Mesodermal cell (in vitro differentiated cells): ENCODE data around the gene MVB12B.
A peak's percentile ranks its signal among the peaks of the same experiment; 100 is the strongest.

Source experiments
- H3K27ac ChIP-seq: 2 replicates; pipeline ENCODE4 v1.7.0; 2013; ENCODE audit warnings: mild to moderate bottlenecking, low read depth, low read length, moderate library complexity; ENCODE audit not compliant: severe bottlenecking
- H3K36me3 ChIP-seq: 2 replicates; pipeline ENCODE4 v1.7.1; 2013; ENCODE audit warnings: mild to moderate bottlenecking, low read length, moderate library complexity; ENCODE audit not compliant: control insufficient read depth, insufficient read depth
- H3K4me1 ChIP-seq: one replicate; pipeline ENCODE4 v1.7.1; 2013; ENCODE audit warnings: mild to moderate bottlenecking, low read length; ENCODE audit not compliant: insufficient read depth, control insufficient read depth, poor library complexity, severe bottlenecking
- H3K4me3 ChIP-seq: 2 replicates; pipeline ENCODE4 v1.7.0; 2013; ENCODE audit warnings: low read length, control low read depth, mild to moderate bottlenecking; ENCODE audit not compliant: insufficient read depth, poor library complexity, severe bottlenecking; ENCODE audit errors: extremely low read depth
- H3K9me3 ChIP-seq: 2 replicates; pipeline ENCODE4 v1.7.1; 2013; ENCODE audit warnings: mild to moderate bottlenecking, low read length, moderate library complexity; ENCODE audit not compliant: control insufficient read depth
- WGBS, 2 experiments: methylation state at CpG; one replicate each; pipeline ENCODE4 v1.1.5; 2013; ENCODE audit warnings: missing lambda C conversion rate in 2 of 2; ENCODE audit not compliant: insufficient coverage in 2 of 2; 5-methylcytosine and 5-hydroxymethylcytosine counted together

The MVB12B gene

GRCh38 chr9:126331964-126332748 lies 5.5 kb downstream of the MVB12B start:
- H3K9me3 ChIP-seq = no peaks in the 10 kb centered on the region
- H3K36me3 ChIP-seq = peaks cover 5% of the 10 kb centered on the region
- no peak overlapping the region for H3K27ac ChIP-seq
- H3K4me3 ChIP-seq = no peak overlapping the region
- 83 to 87% methylated on average over 5 to 6 of the region's 8 CpGs for WGBS, 2 experiments
- H3K4me1 ChIP-seq = peaks cover 19% of the 10 kb centered on the region

- Histone ChIP-seq H3K9me3 (no peaks in the 10 kb centered on the region), H3K4me1 (peaks cover 7% of the 10 kb centered on the region), H3K4me3 (no peak overlapping the region), H3K27ac (no peak overlapping the region), H3K36me3 (no peaks in the 10 kb centered on the region)
- 72 to 81% methylated on average over 7 to 8 of the region's 8 CpGs for WGBS, 2 experiments
Measured at GRCh38 chr9:126334721-126335621, 8.3 kb downstream of the MVB12B start.

DNA sequence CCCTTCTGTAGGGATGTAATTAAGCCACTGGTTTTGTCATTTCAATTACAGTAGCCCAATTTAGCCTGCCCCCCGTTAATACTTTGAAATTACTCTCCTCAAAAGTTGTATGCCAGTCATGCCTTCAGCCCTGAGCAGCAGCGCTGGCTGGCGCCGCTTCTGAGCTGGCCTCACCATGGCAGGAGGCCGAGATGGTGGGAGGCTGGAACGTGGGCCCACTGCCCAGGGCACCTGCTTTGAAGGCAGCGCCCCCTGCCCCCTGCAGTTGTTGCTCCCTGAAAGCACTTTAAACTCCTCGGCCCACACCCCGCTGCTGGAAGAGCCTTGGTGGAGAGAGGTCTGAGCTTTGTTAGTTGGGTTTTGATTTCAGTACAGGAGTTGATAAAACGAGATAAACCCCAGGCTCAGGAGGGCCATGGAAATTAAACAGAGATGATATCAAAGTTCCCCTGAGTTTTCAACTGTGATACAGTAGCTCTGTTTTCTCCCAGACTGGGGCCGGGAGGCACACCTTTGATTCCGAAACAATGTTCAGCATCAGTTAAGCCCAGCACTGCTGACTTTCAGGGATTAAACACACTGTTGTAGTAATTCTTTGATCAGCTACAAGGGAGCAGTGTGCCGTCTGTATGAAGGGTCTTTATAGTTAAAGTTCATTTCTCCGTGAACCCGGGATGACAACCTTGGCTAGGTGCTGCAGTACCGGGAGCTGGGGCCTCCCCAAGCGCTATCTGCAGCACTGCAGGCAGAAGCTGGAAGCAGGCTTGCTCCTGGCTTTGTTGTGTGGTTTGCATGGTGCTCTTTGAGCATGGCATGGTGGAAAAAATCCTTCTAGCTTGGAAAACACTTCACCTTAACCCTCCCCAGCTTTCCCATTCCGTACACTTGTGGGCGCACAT lies 9.5 kb downstream of the MVB12B start:
- 86% methylated on average over 14 to 16 of the region's 19 CpGs for WGBS, 2 experiments
- Histone ChIP-seq H3K4me3 (no peak overlapping the region), H3K4me1 (peaks cover 9% of the 10 kb centered on the region), H3K9me3 (no peaks in the 10 kb centered on the region), H3K27ac (no peak overlapping the region), H3K36me3 (peaks cover 9% of the 10 kb centered on the region)

DNA sequence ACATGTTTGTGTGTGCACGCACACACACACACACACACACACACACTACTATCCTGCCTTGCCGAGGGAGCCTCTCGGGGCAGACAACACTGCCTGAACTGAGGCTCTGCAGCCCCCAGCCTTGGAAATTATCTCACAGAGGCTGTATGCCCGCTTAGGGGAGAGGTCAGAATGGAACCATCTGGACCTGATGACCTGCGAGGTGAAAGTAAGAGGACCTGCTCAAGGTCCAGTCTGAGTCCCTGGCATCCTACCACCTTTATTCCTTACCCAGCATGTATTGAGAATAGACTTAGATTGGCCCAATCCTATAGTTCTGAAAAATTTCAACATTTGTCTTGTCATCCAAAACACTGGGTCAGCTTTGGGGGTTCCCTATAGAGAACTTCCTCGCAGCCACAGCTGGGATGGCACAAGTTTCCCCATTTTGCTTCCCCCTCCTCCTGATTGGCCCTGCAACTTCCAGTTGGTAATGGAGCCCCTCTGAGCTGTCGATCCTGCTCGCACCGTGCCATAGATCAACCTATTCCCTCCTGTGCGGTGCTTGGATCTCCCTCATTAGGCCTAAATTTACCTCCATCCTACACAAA lies 10.2 kb downstream of the MVB12B start:
- H3K4me1 ChIP-seq = peaks cover 12% of the 10 kb centered on the region
- H3K9me3 ChIP-seq = no peaks in the 10 kb centered on the region
- WGBS, 2 experiments = 97% methylated on average over 4 to 7 of the region's 10 CpGs
- H3K36me3 ChIP-seq = peaks cover 16% of the 10 kb centered on the region
- no peak overlapping the region for H3K27ac ChIP-seq
- H3K4me3 ChIP-seq = no peak overlapping the region

DNA sequence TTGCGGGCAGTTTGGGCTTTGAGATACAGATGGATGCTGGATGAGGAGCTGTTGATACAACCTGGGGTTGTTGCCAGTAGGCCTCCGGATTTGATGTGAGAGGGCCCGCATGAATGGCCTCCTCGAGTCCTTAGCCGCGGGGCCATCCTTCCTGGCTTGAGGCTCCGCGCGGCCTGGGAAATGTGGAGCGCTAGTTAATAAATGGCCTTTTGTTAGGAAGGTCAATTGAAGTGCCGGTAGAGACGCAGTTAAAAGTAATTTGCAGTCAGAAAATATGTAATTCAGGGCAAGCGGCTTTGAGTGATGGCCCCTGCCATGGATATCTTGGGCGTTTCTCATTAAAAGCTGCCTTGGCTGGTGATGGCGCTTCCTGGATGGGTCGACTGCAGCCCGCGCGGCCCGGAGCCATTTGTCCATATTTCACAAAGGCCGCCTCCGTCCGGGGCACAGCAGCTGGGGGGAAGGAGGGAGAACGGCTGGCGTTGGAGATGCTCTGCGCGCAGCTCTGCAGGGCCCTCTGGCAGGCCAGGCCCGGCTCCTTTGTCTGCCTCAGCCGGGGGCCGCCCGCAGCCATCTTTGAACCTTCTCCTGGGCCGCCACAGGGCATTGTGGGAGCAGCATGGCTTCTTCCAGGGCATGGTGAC lies 11.2 kb downstream of the MVB12B start:
- no peak overlapping the region for H3K4me3 ChIP-seq
- peak overlapping the region; percentile 59 for H3K27ac ChIP-seq
- 88 to 93% methylated on average over 22 to 30 of the region's 32 CpGs for WGBS, 2 experiments
- H3K36me3 ChIP-seq = peaks cover 25% of the 10 kb centered on the region
- H3K4me1 ChIP-seq = peaks cover 6% of the 10 kb centered on the region
- no peaks in the 10 kb centered on the region for H3K9me3 ChIP-seq

- peaks cover 33% of the 10 kb centered on the region for H3K36me3 ChIP-seq
Measured at GRCh38 chr9:126338945-126339344, 12.3 kb downstream of the MVB12B start.

GRCh38 chr9:126341426-126341825 lies 14.8 kb downstream of the MVB12B start:
- WGBS, 2 experiments = 90% methylated on average over 3 of the region's 4 CpGs; no CpG with 5 or more reads in 1 of the 2 experiments
- Histone ChIP-seq H3K4me1 (peaks cover 6% of the 10 kb centered on the region), H3K9me3 (no peaks in the 10 kb centered on the region), H3K4me3 (no peak overlapping the region), H3K27ac (no peak overlapping the region), H3K36me3 (peaks cover 47% of the 10 kb centered on the region)

More at GRCh38 chr9:126338945-126339344, 12.3 kb downstream of the MVB12B start:
- no peaks in the 10 kb centered on the region for H3K9me3 ChIP-seq
- peak overlapping the region; percentile 10 for H3K27ac ChIP-seq
- H3K4me1 ChIP-seq = peaks cover 6% of the 10 kb centered on the region
- 66 to 80% methylated on average over 3 of the region's 3 CpGs for WGBS, 2 experiments
- no peak overlapping the region for H3K4me3 ChIP-seq

DNA sequence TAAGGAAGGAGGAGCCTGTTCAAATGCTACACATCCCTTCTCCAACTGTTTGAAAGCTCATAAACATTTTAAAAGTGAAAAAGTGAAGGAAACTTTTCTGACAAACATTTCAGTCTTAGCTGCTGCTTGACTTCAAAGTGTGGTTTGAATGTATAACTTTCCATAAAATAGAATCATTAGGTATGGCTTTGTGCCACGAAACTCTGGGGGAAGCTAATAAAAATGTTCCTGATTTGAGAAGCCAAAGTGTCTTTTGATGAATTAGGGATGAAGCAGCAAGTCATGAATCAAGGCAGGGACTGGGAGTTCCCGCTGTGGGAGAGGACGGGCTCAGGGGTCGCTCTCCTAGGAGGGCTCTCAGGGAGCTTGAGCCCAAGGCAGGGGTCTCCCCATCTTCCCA lies 15.3 kb downstream of the MVB12B start:
- H3K27ac ChIP-seq = no peak overlapping the region
- WGBS, 2 experiments = 92 to 100% methylated on average over 2 to 3 of the region's 4 CpGs
- H3K36me3 ChIP-seq = peaks cover 50% of the 10 kb centered on the region
- no peaks in the 10 kb centered on the region for H3K9me3 ChIP-seq
- H3K4me3 ChIP-seq = no peak overlapping the region
- H3K4me1 ChIP-seq = peaks cover 9% of the 10 kb centered on the region

DNA sequence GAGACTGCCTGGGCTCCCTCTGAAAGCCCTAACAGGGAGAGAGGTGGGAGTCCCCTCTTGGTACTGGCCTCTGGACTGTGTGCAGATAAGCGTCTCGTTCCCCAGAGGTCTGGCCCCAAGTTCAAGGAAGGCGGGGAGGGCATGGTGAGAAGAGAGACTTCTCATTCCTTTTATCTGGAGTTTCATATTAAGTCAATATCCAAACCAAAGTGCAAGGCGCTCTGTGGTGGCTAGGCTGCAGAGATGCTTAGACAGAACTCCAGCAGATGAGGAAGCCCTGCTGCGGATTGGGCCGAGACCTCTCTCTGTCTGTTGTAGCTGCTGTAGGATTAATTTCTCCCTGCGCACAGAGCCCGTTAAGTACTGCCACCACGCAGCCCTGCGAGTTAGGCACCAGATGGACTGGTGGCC lies 16.0 kb downstream of the MVB12B start:
- Histone ChIP-seq H3K36me3 (peaks cover 55% of the 10 kb centered on the region), H3K27ac (no peak overlapping the region), H3K4me3 (no peak overlapping the region), H3K4me1 (peaks cover 11% of the 10 kb centered on the region), H3K9me3 (no peaks in the 10 kb centered on the region)
- 96 to 98% methylated on average over 7 to 10 of the region's 10 CpGs for WGBS, 2 experiments
